ENCODE results near the gene NOTCH2. TPM values are rescaled to one million over a fixed set of nuclear protein-coding genes. Genes with fewer than 3 reads are reported as not detected.

NOTCH2 gene
- total RNA-seq, 1 experiment from 2014 or later = 79.6 TPM

GRCh38 chr1:119862276-119862675 is 207.2 kb downstream of the NOTCH2 start:
- H3K4me1 Mint-ChIP-seq (ENCODE audit: low read depth, unreplicated experiment) = peaks cover 19% of the 10 kb centered on the region
- no peak overlapping the region for H3K27ac Mint-ChIP-seq (ENCODE audit: unreplicated experiment)
- no peak for DNase-seq
- no peaks in the 10 kb centered on the region for H3K27me3 Mint-ChIP-seq (ENCODE audit: unreplicated experiment)
- BruUV-seq (replicated peaks) = no TSS peak
- no peak for TF ChIP-seq CTCF (IDR thresholded peaks at IDR 0.05; ENCODE audit: unreplicated experiment)
- no peak overlapping the region for H3K4me3 Mint-ChIP-seq (ENCODE audit: low read depth, unreplicated experiment)
- no peaks in the 10 kb centered on the region for H3K36me3 Mint-ChIP-seq (ENCODE audit: insufficient read depth, unreplicated experiment)
- intact Hi-C loops (cut with micrococcal nuclease; ENCODE audit: unreplicated experiment) = no loop called here
- CTCF ChIA-PET = no interaction called here
- H3K9me3 Mint-ChIP-seq (ENCODE audit: low read depth, unreplicated experiment) = no peaks in the 10 kb centered on the region

Other genes starting within 250 kb of the NOTCH2 start
- gene ADAM30, start 173.1 kb downstream of the NOTCH2 start, total RNA-seq (2022) = not detected in 2 replicates
- 18.0 and 18.7 TPM in 2 replicates for gene SEC22B, start 106.9 kb upstream of the NOTCH2 start, total RNA-seq (2022)